A549 treated with GW870086 at 1 μM for 4 hours (cell line): ENCODE results near the gene PPP3CA. TPM values are rescaled to one million over a fixed set of nuclear protein-coding genes. Genes with fewer than 3 reads are reported as not detected.

Experiments used
- total RNA-seq: library from RNA; stranded (reverse); fragments of 200-300 nt; extraction: Qiagen RNA extraction; gene quantifications from 5 replicates; pipeline ENCODE4 v1.2.3, GENCODE V29; 2022; ENCODE audit warnings: low read depth

Gene PPP3CA
- 21.7 to 30.7 TPM (median 26.6 TPM) in 5 replicates for total RNA-seq

DNA sequence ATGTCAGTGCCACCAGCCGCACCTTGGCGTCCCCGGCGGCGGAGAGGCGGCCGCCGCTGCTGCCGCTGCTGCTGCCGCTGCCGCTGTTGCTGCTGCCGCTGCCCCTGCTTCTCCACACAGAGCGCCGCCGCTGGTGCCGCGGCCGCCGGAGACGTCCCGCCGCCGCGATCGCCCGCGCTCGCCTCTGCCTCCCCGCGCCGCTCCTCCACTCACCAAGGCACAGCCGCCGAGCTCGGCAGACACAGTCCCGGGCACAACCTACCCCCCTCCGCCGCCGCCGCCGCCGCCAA, at the start of gene PPP3CA:
PPP3CA (minus strand) TSS at position 260 of the 290 bp plus-strand sequence.

